CD4-positive, alpha-beta T cell treated with Interleukin-21 for 1 hour (primary cell): ENCODE results near the gene GORASP1.
"Not testable (repeated sequence)": the region's sequence is repeated elsewhere in the genome, so short reads cannot be mapped to it uniquely, and the experiment has no call there.

Source experiments
- DNase-seq: peaks from one replicate; pipeline ENCODE4 v3.0.0-alpha.2; 2020

The GORASP1 gene

GRCh38 chr3:39062180-39062579, 45.2 kb downstream of the GORASP1 start:
- no peak for DNase-seq

- not testable (repeated sequence) for DNase-seq
Observed at GRCh38 chr3:39061228-39061627, 46.2 kb downstream of the GORASP1 start.

- DNase-seq: no peak
Observed at GRCh38 chr3:39056151-39056550, 51.3 kb downstream of the GORASP1 start.

- DNase-seq: no peak
Observed at GRCh38 chr3:39053696-39054095, 53.7 kb downstream of the GORASP1 start.

- peak; percentile 26 for DNase-seq
Observed at GRCh38 chr3:39052583-39052982, 54.8 kb downstream of the GORASP1 start.

- DNase-seq: peak; percentile 96
Observed at GRCh38 chr3:39051649-39052561, 55.5 kb downstream of the GORASP1 start, which contains the start of the genes SCN11A and WDR48. Gene SCN11A (minus strand): TSS chr3:39051944. CDS start chr3:38950362, 101,582 bp downstream. Gene WDR48 (plus strand): TSS chr3:39052016. CDS start chr3:39052026, 10 bp downstream.

GRCh38 chr3:39050029-39050428, 57.4 kb downstream of the GORASP1 start:
- no peak for DNase-seq
